MM.1S (cell line): ENCODE results near the gene DUSP8.

Experiments
- DNase-seq: peaks from one replicate; pipeline ENCODE4 v3.0.0-alpha.2; 2015
- H2AFZ ChIP-seq: fragments of 300-600 bp; sonication (generic); 2 replicates; pipeline ENCODE4 v1.6.0; 2016; ENCODE audit warnings: antibody characterized with exemption, low read length
- H3F3A ChIP-seq: fragments of 300-600 bp; sonication (generic); 2 replicates; pipeline ENCODE4 v1.6.1; 2016; ENCODE audit warnings: mild to moderate bottlenecking, antibody characterized with exemption, low read length, moderate library complexity, mixed read lengths; ENCODE audit not compliant: insufficient read depth
- H3K27ac ChIP-seq: fragments of 300-600 bp; sonication (generic); 2 replicates; pipeline ENCODE4 v1.5.1; 2016; ENCODE audit warnings: mild to moderate bottlenecking, low read length
- H3K27me3 ChIP-seq: fragments of 300-600 bp; sonication (generic); replicated peaks from 2 replicates; pipeline ENCODE4 v1.6.0; 2016; ENCODE audit warnings: low read length; ENCODE audit not compliant: insufficient read depth
- H3K36me3 ChIP-seq: fragments of 300-600 bp; sonication (generic); replicated peaks from 2 replicates; pipeline ENCODE4 v1.6.1; 2016; ENCODE audit warnings: mild to moderate bottlenecking, low read length, mixed read lengths; ENCODE audit not compliant: insufficient read depth
- H3K4me1 ChIP-seq: fragments of 300-600 bp; sonication (generic); 2 replicates; pipeline ENCODE4 v1.6.1; 2016; ENCODE audit warnings: low read length, mixed read lengths
- H3K4me2 ChIP-seq: fragments of 300-600 bp; sonication (generic); 2 replicates; pipeline ENCODE4 v1.6.0; 2016; ENCODE audit warnings: low read depth, low read length
- H3K4me3 ChIP-seq: fragments of 300-600 bp; sonication (generic); 2 replicates; pipeline ENCODE4 v1.5.1; 2016; ENCODE audit warnings: low read length, mixed read lengths
- H3K79me2 ChIP-seq: fragments of 300-600 bp; sonication (generic); 2 replicates; pipeline ENCODE4 v1.6.1; 2016; ENCODE audit warnings: mixed run types, low read length, mixed read lengths
- H3K9ac ChIP-seq: fragments of 300-600 bp; sonication (generic); 2 replicates; pipeline ENCODE4 v1.6.1; 2016; ENCODE audit warnings: low read length, mixed read lengths
- H3K9me2 ChIP-seq: fragments of 300-600 bp; sonication (generic); replicated peaks from 2 replicates; pipeline ENCODE4 v1.6.1; 2016; ENCODE audit warnings: mild to moderate bottlenecking, low read length, mixed read lengths; ENCODE audit not compliant: insufficient read depth
- H3K9me3 ChIP-seq: fragments of 300-600 bp; sonication (generic); replicated peaks from 2 replicates; pipeline ENCODE4 v1.6.1; 2016; ENCODE audit warnings: mild to moderate bottlenecking, low read length, mixed read lengths; ENCODE audit not compliant: insufficient read depth
- H4K20me1 ChIP-seq: fragments of 300-600 bp; sonication (generic); 2 replicates; pipeline ENCODE4 v1.6.1; 2016; ENCODE audit warnings: mild to moderate bottlenecking, low read length, moderate library complexity, mixed read lengths; ENCODE audit not compliant: insufficient read depth
- EZH2 ChIP-seq: fragments of 300-600 bp; sonication (generic); optimal IDR thresholded peaks from 2 replicates; pipeline ENCODE3; 2017; ENCODE audit warnings: low read depth, mild to moderate bottlenecking, antibody characterized with exemption, low read length, mixed read lengths
- EZH2phosphoT487 ChIP-seq: fragments of 300-600 bp; sonication (generic); IDR thresholded peaks from 2 replicates; pipeline ENCODE4 v1.6.1; 2018; ENCODE audit warnings: antibody characterized with exemption, low read length
- TF ChIP-seq, protein P1 (sequence below): fragments of 300-600 bp; sonication (generic); IDR thresholded peaks from 2 replicates; pipeline ENCODE4 v1.5.1; 2016; ENCODE audit warnings: antibody characterized with exemption, low read length, mixed read lengths

Gene DUSP8

GRCh38 chr11:1531449-1532013 lies 40.5 kb downstream of the DUSP8 start:
- H3K27me3 ChIP-seq = no peaks in the 10 kb centered on the region
- H3K79me2 ChIP-seq = peaks cover 87% of the 10 kb centered on the region

DNA sequence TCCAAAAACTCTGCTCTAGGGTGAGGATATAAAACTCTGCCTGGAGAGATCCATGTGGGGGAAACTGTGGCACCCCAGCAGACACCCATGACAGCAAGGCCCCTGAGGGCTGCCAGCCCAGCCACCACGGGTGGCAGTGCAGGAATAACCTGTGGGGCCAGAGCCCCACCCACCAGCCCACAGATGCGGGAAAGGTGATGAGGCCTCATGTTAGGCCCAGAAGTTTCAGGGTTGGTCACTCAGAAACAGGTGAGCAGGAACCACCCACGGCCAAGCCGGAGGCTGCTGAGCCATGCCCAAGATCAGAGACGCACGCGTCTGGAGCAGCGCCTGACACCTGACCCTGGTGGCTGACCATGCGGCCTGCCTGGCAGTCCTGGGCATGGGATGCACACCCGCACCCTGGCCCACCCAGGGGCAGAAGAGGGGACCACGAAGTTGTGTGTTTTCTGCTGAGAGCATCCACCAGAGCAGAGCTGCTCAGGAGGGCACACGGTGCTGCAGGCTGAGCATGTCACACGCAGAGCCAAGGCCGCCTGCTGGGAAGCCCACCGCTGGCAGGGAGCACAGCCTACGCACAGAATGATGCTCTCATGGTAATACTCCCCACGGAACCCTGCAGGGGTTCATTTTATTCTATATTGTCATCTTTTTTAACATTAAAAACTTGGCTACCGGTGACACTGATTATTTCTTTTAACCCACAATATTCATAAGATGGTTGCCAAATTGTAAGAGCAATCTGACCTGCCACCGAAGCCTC lies 41.2 kb downstream of the DUSP8 start:
- Histone ChIP-seq H3K79me2 (peaks cover 85% of the 10 kb centered on the region), H3K4me3 (no peak overlapping the region), H3K27me3 (no peaks in the 10 kb centered on the region), H3K4me1 (no peaks in the 10 kb centered on the region), H3K9me2 (no peaks in the 10 kb centered on the region), H3K9ac (no peak overlapping the region), H3K36me3 (no peaks in the 10 kb centered on the region), H4K20me1 (no peaks in the 10 kb centered on the region; the same call in 1 of the 2 replicates), H3F3A (no peaks in the 10 kb centered on the region), H3K9me3 (no peaks in the 10 kb centered on the region), H3K4me2 (no peak overlapping the region), H3K27ac (no peak overlapping the region), H2AFZ (no peak overlapping the region)
- TF ChIP-seq EZH2 (no peak), EZH2phosphoT487 (no peak)
- TF ChIP-seq, protein P1, sequence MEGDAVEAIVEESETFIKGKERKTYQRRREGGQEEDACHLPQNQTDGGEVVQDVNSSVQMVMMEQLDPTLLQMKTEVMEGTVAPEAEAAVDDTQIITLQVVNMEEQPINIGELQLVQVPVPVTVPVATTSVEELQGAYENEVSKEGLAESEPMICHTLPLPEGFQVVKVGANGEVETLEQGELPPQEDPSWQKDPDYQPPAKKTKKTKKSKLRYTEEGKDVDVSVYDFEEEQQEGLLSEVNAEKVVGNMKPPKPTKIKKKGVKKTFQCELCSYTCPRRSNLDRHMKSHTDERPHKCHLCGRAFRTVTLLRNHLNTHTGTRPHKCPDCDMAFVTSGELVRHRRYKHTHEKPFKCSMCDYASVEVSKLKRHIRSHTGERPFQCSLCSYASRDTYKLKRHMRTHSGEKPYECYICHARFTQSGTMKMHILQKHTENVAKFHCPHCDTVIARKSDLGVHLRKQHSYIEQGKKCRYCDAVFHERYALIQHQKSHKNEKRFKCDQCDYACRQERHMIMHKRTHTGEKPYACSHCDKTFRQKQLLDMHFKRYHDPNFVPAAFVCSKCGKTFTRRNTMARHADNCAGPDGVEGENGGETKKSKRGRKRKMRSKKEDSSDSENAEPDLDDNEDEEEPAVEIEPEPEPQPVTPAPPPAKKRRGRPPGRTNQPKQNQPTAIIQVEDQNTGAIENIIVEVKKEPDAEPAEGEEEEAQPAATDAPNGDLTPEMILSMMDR = no peak
- no peak for DNase-seq

More at GRCh38 chr11:1531449-1532013, 40.5 kb downstream of the DUSP8 start:
- Histone ChIP-seq H3K4me3 (no peak overlapping the region), H3K36me3 (no peaks in the 10 kb centered on the region), H3K4me1 (no peaks in the 10 kb centered on the region), H3K9me2 (no peaks in the 10 kb centered on the region), H3K27ac (no peak overlapping the region), H4K20me1 (no peaks in the 10 kb centered on the region; the same call in 1 of the 2 replicates), H3F3A (no peaks in the 10 kb centered on the region), H3K4me2 (no peak overlapping the region), H2AFZ (no peak overlapping the region), H3K9ac (no peak overlapping the region), H3K9me3 (no peaks in the 10 kb centered on the region)
- no peak for DNase-seq
- TF ChIP-seq EZH2 (no peak), EZH2phosphoT487 (no peak)
- TF ChIP-seq, protein P1 = no peak

- Histone ChIP-seq H3K9ac (no peak overlapping the region), H3F3A (no peaks in the 10 kb centered on the region), H3K36me3 (no peaks in the 10 kb centered on the region), H3K9me2 (no peaks in the 10 kb centered on the region), H3K4me3 (no peak overlapping the region), H2AFZ (no peak overlapping the region), H3K9me3 (no peaks in the 10 kb centered on the region), H3K79me2 (peaks cover 79% of the 10 kb centered on the region), H3K27ac (no peak overlapping the region), H4K20me1 (no peaks in the 10 kb centered on the region; the same call in 1 of the 2 replicates), H3K4me2 (no peak overlapping the region), H3K4me1 (no peaks in the 10 kb centered on the region), H3K27me3 (no peaks in the 10 kb centered on the region)
- TF ChIP-seq EZH2phosphoT487 = no peak
- no peak for TF ChIP-seq EZH2
- TF ChIP-seq, protein P1 = no peak
- DNase-seq = no peak
Measured at GRCh38 chr11:1529774-1530173, 42.3 kb downstream of the DUSP8 start.
